Heart right ventricle (tissue), 16 donors: Measurements from ENCODE around the gene RTCA. TPM values are rescaled to one million over a fixed set of nuclear protein-coding genes. Genes with fewer than 3 reads are reported as not detected.

ENCODE experiments used
- ATAC-seq, 8 donors: fragments of 200-7000 bp; cut with Tn5 transposase; one replicate each; pipeline ENCODE4 v1.9.1; 2020; ENCODE audit warnings: mild to moderate bottlenecking in 8 of 8, moderate library complexity in 8 of 8, moderate number of reproducible peaks in 1 of 8
- DNase-seq, 2 donors: peaks; one replicate each; pipeline ENCODE4 v3.0.0-alpha.2; 2020
- H3K27ac ChIP-seq, 10 donors: fragments of 200-600 bp; sonication (generic) in 2 of 10; one replicate each; pipeline versions ENCODE4 v1.5.0 to v1.8.0; 2020 to 2022; ENCODE audit warnings: mild to moderate bottlenecking in 3 of 10
- H3K27me3 ChIP-seq, 7 donors: fragments of 200-600 bp; one replicate each; pipeline ENCODE4 v1.8.0; 2021 to 2022; ENCODE audit warnings: mild to moderate bottlenecking in 2 of 7
- H3K36me3 ChIP-seq, 9 donors: fragments of 200-600 bp; sonication (generic) in 1 of 9; one replicate each; pipeline versions ENCODE4 v1.5.0 to v1.8.0; 2020 to 2022; ENCODE audit warnings: mild to moderate bottlenecking in 2 of 9
- H3K4me1 ChIP-seq, 9 donors: fragments of 200-600 bp; sonication (generic) in 1 of 9; one replicate each; pipeline versions ENCODE4 v1.5.0 to v1.8.0; 2020 to 2022; ENCODE audit warnings: mild to moderate bottlenecking in 4 of 9
- H3K4me3 ChIP-seq, 10 donors: fragments of 200-600 bp; sonication (generic) in 2 of 10; one replicate each; pipeline versions ENCODE4 v1.5.0 to v1.8.0; 2020 to 2022; ENCODE audit warnings: mild to moderate bottlenecking in 7 of 10, moderate library complexity in 2 of 10
- H3K9me3 ChIP-seq, 11 donors: fragments of 200-600 bp in 10 of 11; sonication (generic) in 2 of 11; one replicate each; pipeline versions ENCODE4 v1.5.0 to v1.8.0; 2013 to 2022; ENCODE audit warnings: mild to moderate bottlenecking in 2 of 11, control low read depth in 1 of 11, moderate library complexity in 1 of 11
- WGBS, 2 donors: extraction: QIAGEN DNeasy Blood & Tissue Kit; methylation state at CpG; one replicate each; pipeline ENCODE4 v1.1.7; 2013; ENCODE audit warnings: inconsistent platforms in 1 of 2; 5-methylcytosine and 5-hydroxymethylcytosine counted together
- intact Hi-C, 10 donors: fragments of 100-400 bp; cut with DNase I; formaldehyde crosslinking; loops; one replicate each; pipeline versions ENCODE4 v1.11.1 to v1.14.2; 2022
- polyA plus RNA-seq, 2 donors: library from polyadenylated mRNA; stranded (reverse); fragments of 200-250 nt; gene quantifications; one replicate each; pipeline ENCODE4 v1.2.3, GENCODE V29; 2013
- total RNA-seq, 10 donors: library from RNA; stranded (reverse); fragmentation: NEBNext Ultra II Directional in 3 of 10; extraction: Animal tissue kit (Norgen Biotek cat#: 25700) in 3 of 10; gene quantifications; one replicate each; pipeline versions ENCODE4 v1.2.1 to v1.2.4, GENCODE V29; 2021 to 2023
- TF ChIP-seq, protein P1 (sequence below), 9 donors: fragments of 200-600 bp; sonication (generic) in 2 of 9; IDR thresholded peaks; one replicate each; pipeline versions ENCODE4 v1.5.0 to v1.8.0; 2021 to 2022; ENCODE audit warnings: antibody characterized with exemption in 9 of 9, mild to moderate bottlenecking in 5 of 9, moderate library complexity in 1 of 9
- donor health status: Arrhythmogenic right ventricular cardiomyopathy.
- donor health status: ischemic (EF 13 %, LVEDD 7.1; RV severe dilation, severe dysfunction).
- donor health status: healthy with polysubstance abuse.
- donor health status: DM: no; HTN: yes; CAD: no.
- donor health status: DM: no; HTN: no; CAD: no.
- donor health status: ischemic (EF 25% LVEDD 6.9; RV normal size, moderate dysfunction).
- donor health status: ischemic (EF 25% LVEDD 5.7; RV mildly dilated, moderate dysfunction).
- donor health status: healthy.
- donor health status: DM: yes; HTN: yes; CAD: no.
- donor health status: Ischemic cardiomyopathy.
- donor health status: ischemic (EF 35%, LVEDD 5.7; RV mildly dilated, moderate dysfunction).
- donor health status: nonischemic (EF 11% LVEDD 7.7; RV severe dilation, severe dysfunction).
- donor health status: DM: yes; HTN: yes; CAD: no.
- donor health status: PGD.
- donor health status: ischemic (EF 29% LVEDD 5.4; RV normal size, mild dysfunction).
- donor health status: nonischemic (EF 23%, LVEDD 6.1; RV moderate dilation, normal function).

RTCA gene
- total and polyA plus RNA-seq, 12 donors: 17.1 to 44.8 (median 36.7) TPM

DNA sequence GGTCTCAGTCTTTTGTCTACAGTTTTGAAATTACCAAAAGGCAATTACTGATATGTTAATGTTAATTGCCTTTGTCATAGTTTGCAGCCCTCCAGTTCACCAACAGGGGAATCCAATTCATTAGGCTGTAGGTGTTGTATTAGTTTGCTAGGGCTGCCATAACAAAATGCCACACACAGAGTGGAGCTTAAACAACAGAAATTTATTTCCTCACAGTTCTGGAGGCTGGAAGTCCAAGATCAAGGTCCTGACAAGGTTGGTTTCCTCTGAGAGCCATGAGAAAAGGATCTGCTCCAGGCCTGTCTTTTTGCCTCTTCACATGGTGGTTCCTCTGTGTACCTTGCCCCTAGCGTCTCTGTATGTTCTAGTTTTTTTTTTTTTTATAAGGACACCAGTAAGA, 1.3 kb downstream of the RTCA start:
- ATAC-seq (no peak), DNase-seq (no peak)
- TF ChIP-seq, protein P1, sequence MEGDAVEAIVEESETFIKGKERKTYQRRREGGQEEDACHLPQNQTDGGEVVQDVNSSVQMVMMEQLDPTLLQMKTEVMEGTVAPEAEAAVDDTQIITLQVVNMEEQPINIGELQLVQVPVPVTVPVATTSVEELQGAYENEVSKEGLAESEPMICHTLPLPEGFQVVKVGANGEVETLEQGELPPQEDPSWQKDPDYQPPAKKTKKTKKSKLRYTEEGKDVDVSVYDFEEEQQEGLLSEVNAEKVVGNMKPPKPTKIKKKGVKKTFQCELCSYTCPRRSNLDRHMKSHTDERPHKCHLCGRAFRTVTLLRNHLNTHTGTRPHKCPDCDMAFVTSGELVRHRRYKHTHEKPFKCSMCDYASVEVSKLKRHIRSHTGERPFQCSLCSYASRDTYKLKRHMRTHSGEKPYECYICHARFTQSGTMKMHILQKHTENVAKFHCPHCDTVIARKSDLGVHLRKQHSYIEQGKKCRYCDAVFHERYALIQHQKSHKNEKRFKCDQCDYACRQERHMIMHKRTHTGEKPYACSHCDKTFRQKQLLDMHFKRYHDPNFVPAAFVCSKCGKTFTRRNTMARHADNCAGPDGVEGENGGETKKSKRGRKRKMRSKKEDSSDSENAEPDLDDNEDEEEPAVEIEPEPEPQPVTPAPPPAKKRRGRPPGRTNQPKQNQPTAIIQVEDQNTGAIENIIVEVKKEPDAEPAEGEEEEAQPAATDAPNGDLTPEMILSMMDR (IDR thresholded peaks at IDR 0.05): no peak
- Histone ChIP-seq H3K4me3 (peak overlapping the region in 9 of 10 donors; percentile 59 to 99 (median 96)), H3K27me3 (no peaks in the 10 kb centered on the region), H3K9me3 (peaks cover 0 to 6% (median 0%) of the 10 kb centered on the region in 11 donors), H3K36me3 (peaks cover 0 to 51% (median 28%) of the 10 kb centered on the region in 9 donors), H3K4me1 (peaks cover 4 to 43% (median 36%) of the 10 kb centered on the region in 9 donors), H3K27ac (peak overlapping the region in 2 of 10 donors; percentile 94)
- WGBS, 2 donors: 85 to 95% methylated on average over 1 of the region's 1 CpG
- intact Hi-C loops: loop anchor here in 4 of 10 donors (2.0 to 10.0 kb wide), 6 partner anchors 16 to 188 kb away; partner anchors contain the start of genes CDC14A (in 2 of the 4), SASS6 (in 2 of the 4) and TRMT13 (in 2 of the 4)

DNA sequence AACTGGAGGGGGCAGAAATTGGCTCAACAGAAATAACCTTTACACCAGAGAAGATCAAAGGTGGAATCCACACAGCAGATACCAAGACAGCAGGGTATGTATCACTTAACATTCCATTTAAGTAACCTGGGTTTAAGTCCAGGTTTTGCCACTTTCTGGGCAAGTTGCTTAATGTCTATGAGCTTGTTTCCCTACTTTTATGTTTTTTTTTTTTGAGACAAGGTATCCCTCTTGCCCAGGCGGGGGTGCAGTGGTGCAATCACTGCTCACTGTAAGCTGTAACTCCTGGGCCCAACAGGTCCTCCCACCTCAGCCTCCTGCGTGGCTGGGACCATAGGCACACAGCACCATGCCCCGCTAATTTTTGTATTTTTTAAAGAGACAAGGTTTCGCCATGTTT, 2.2 kb downstream of the RTCA start:
- peaks cover 0 to 60% (median 34%) of the 10 kb centered on the region in 9 donors for H3K36me3 ChIP-seq
- intact Hi-C loops: loop anchor here in 4 of 10 donors (2.0 to 10.0 kb wide), 6 partner anchors 84 to 187 kb away; partner anchors contain the start of genes SASS6 (in 3 of the 4), TRMT13 (in 3 of the 4) and CDC14A (in 2 of the 4)
- no peak for ATAC-seq

DNA sequence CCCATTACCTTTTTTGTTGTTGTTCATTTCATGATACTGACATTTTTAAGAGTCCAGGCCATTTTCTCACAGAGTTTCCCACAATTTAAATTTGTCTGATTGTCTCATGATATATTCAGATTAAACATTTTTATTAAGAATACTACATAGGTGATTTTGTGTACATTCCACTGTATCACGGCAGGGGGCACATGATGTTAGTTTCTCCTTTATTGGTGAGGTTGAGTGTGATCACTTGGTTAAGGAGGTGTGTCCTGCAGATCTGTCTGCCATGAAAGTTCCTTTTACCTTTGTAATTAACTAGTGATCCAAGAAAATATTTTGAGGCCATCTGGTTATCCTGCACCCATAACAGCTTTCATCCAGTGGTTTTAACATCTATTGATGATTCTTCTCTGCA, 11.8 kb downstream of the RTCA start:
- Histone ChIP-seq H3K27me3 (no peaks in the 10 kb centered on the region), H3K4me3 (no peak overlapping the region), H3K36me3 (peaks cover 0 to 100% (median 65%) of the 10 kb centered on the region in 9 donors), H3K4me1 (peaks cover 0 to 23% (median 9%) of the 10 kb centered on the region in 9 donors), H3K9me3 (no peaks in the 10 kb centered on the region), H3K27ac (no peak overlapping the region)
- intact Hi-C loops: loop anchor here in 4 of 10 donors (5.0 to 10.0 kb wide), 5 partner anchors 63 to 187 kb away; partner anchors contain the start of genes CDC14A (in 1 of the 4) and LRRC39 (in 1 of the 4)
- DNase-seq (no peak), ATAC-seq (no peak)
- 77 to 82% methylated on average over 1 of the region's 1 CpG for WGBS, 2 donors
- TF ChIP-seq, protein P1 (IDR thresholded peaks at IDR 0.05): no peak

More for the DNA sequence above, 2.2 kb downstream of the RTCA start:
- TF ChIP-seq, protein P1 (IDR thresholded peaks at IDR 0.05): no peak
- no peak for DNase-seq
- Histone ChIP-seq H3K27ac (no peak overlapping the region), H3K4me3 (no peak overlapping the region), H3K27me3 (no peaks in the 10 kb centered on the region), H3K9me3 (peaks cover 0 to 6% (median 0%) of the 10 kb centered on the region in 11 donors), H3K4me1 (peaks cover 4 to 43% (median 36%) of the 10 kb centered on the region in 9 donors)
- 96 to 97% methylated on average over 4 of the region's 4 CpGs for WGBS, 2 donors

DNA sequence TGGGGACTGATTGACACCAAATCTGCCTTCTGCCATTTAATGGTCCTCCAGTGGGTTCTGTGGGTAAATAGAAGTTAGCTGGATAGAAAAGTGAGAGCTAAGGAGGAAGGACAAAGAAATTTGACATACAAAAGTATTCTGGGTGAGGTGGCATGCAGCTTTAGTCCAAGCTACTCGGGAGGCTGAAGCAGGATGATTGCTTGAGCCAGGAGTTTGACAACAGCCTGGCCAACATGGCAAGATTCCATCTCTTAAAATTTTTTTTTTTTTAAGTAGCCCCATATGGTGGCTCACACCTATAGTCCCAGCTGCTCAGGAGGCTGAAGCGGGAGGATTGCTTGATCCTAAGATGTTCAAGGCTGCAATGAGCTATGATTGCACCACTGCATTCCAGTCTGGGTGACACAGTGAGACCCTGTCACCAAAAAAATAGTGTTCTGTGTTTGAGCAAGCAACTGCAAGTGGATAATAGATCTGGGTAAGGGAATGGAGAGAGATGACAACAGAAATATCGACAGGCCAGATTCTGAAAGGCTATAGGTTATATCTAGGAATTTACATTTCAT, 13.4 kb downstream of the RTCA start:
- no peak for DNase-seq
- Histone ChIP-seq H3K27ac (peak overlapping the region in 7 of 10 donors; percentile 4 to 52 (median 11)), H3K9me3 (no peaks in the 10 kb centered on the region), H3K27me3 (no peaks in the 10 kb centered on the region), H3K36me3 (peaks cover 0 to 100% (median 50%) of the 10 kb centered on the region in 9 donors), H3K4me3 (no peak overlapping the region), H3K4me1 (peaks cover 0 to 23% (median 9%) of the 10 kb centered on the region in 9 donors)
- TF ChIP-seq, protein P1 (IDR thresholded peaks at IDR 0.05): no peak
- intact Hi-C loops: loop anchor here in 4 of 10 donors (5.0 to 10.0 kb wide), 5 partner anchors 65 to 185 kb away; partner anchors contain the start of genes CDC14A (in 1 of the 4) and LRRC39 (in 1 of the 4)
- 57 to 69% methylated on average over 3 of the region's 3 CpGs for WGBS, 2 donors
- peak in 6 of 8 donors; percentile 7 to 71 (median 48) for ATAC-seq
